Central memory CD4-positive, alpha-beta T cell (primary cell): ENCODE results near the gene CAPNS1.
"Not testable (repeated sequence)": the region's sequence is repeated elsewhere in the genome, so short reads cannot be mapped to it uniquely, and the experiment has no call there.

Source experiments
- DNase-seq: peaks from one replicate; pipeline ENCODE4 v3.0.0; 2022

CAPNS1 gene

DNA sequence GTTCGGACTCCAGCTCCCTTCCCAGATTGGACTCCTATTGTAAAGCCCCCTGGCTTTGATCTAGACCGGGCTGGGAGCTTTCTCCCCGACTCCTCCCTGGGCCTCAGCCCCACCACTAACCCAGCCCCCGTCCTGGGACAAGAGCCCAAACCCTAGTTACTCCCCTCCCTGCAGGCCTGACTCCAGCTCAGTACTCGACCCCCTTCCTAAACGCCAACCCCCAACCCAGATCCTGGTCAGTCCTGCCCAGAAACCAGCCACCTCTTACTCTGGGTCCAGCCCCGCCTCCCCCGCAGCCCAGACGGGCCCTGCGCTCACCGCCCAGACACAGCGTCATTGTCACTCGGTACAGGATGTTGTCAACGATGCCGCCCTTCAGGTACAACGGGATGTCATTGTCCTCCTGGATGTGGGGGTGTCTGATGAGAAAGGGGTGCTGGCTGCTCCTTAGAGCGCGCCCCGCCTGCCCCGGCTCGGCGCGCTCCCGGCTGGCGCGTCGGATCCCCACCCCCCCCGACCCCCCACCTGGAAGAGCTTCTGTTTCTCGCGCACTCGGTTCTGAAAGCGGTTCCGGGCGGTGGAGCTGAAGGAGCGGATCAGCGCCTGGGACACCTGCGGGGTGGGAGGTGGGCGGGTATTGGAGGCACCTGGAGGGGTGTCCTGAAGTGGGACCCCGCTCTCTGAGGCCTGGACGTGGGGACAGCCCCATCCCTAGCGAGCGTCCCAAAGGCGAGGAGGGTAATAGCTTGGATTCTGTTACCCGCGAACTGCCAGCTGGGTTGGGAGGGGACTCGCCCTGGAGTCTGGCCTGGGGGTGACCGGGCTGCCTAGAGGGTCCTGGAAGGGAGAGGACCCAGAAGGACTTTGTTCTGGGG is 11.5 kb downstream of the CAPNS1 start:
- no peak for DNase-seq

- no peak for DNase-seq
Measured at GRCh38 chr19:36152019-36152351, 12.1 kb downstream of the CAPNS1 start.

GRCh38 chr19:36152352-36153091 is 12.7 kb downstream of the CAPNS1 start, which contains the start of gene COX7A1:
TSS of gene COX7A1 (minus strand) at chr19:36152447. CDS start at chr19:36152407, 40 bp downstream.
- DNase-seq: no peak

- DNase-seq: no peak
Measured at GRCh38 chr19:36153126-36153525, 13.3 kb downstream of the CAPNS1 start.

- no peak for DNase-seq
Measured at GRCh38 chr19:36160821-36161596, 21.1 kb downstream of the CAPNS1 start.

DNA sequence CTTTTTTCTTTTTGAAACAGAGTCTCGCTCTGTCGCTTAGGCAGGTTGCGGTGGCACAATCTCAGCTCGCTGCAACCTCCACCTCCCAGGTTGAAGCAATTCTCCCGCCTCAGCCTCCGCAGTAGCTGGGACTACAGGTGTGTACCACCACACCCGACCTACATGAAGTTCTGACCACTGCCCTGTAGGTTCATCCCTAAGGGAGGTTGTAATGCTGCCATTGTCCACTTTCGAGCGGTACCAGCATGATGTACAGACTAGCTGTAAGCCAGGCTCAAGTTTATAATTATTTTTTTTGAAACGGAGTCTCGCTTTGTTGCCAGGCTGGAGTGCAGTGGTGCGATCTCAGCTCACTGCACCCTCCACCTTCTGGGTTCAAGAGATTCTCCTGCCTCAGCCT is 23.9 kb downstream of the CAPNS1 start:
- DNase-seq: no peak

DNA sequence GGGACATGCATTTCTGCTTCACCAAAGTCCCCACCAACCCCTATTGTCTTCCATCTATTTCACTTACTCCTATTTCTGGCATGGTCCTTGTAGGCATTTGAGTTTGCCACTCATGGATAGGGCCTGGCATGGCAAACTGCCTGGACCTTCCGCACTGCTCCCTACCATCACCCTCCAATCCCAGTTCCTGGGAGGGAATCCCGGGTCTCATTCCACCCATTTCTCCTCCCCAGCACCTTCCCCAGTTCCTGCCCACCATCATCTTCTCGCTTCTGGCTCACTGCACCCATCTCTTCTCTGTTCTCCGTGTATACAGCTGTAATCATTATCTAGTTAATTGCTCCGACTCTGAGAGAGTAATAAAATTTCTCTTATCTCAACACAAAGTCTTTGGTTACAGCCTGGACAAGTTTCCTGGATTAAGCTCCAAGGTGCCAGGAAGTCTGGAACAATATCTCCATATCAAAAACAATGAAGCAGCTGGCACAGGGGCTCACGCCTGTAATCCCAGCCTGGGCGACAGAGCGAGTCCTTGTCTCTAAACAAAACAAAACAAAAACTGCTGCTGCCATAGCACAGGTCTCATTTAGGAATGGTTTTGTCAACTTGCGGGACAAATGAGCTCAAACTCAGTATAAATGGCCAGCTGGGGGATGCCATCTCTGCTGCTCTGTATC is 29.4 kb downstream of the CAPNS1 start:
- no peak for DNase-seq

DNA sequence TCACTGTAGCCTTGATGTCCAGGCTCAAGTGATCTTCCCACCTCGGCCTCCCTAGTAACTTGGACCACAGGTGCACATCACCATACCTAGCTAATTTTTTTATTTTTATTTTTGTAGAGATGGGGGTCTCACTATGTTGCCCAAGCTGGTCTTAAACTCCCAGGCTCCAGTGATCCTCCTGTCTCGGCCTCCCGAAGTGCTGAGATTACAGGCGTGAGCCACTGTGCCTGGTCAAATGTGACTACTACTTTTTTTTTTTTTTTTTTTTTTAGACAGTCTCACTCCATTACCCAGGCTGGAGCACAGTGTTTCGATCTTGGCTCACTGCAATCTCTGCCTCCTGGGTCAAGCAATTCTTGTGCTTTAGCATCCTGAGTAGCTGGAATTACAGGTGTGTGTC is 33.0 kb downstream of the CAPNS1 start:
- DNase-seq: no peak

- not testable (repeated sequence) for DNase-seq
Measured at GRCh38 chr19:36173846-36174245, 34.0 kb downstream of the CAPNS1 start.

DNA sequence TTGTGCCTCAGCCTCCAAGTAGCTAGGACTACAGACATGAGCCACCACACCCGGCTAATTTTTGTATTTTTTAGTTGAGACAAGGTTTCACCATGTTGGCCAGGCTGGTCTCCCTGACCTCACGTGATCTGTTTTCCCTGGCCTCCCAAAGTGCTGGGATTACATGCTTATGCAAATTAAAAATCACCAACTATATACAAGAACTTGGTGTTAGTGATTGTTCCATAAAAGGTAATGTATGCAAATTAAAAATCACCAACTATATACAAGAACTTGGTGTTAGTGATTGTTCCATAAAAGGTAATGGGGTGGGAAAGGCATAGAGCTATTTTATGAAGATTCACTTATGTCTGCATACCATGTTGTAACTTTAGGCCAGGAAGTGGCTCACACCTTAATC is 39.2 kb downstream of the CAPNS1 start:
- DNase-seq: not testable (repeated sequence)

- DNase-seq: no peak
Measured at GRCh38 chr19:36182612-36183244, 42.9 kb downstream of the CAPNS1 start.

GRCh38 chr19:36183245-36183628 is 43.4 kb downstream of the CAPNS1 start:
- DNase-seq: no peak

DNA sequence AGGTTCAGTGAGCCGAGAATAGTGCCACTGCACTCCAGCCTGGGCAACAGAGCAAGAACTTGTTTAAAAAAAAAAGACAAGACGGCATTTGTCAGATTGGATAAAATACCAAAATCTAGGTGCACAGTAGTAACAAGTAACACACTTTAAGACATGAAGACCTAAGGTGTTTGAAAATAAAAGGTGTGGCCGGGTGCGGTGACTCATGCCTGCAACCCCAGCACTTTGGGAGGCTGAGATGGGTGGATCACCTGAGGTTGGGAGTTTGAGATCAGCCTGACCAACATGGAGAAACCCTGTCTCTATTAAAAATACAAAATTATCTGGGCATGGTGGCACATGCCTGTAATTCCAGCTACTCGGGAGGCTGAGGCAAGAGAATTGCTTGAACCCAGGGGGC is 46.9 kb downstream of the CAPNS1 start:
- DNase-seq: not testable (repeated sequence)

DNA sequence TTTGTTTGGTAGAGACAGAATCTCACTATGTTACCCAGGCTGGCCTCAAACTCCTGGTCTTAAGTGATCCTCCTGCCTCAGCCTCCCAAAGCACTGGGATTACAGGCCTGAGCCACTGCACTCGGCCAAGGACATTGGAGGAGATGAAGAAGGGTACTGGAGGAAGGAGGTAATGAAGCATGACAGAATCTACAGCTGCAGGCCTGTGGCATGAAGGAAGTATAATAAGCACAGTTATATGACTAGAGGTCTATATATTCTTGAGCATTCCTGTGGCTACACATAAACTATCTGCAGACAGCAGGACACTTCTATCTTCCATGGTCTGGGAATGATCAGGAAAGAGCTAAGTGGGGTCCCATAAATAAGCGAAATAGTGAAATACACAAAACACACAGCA is 56.4 kb downstream of the CAPNS1 start:
- no peak for DNase-seq

DNA sequence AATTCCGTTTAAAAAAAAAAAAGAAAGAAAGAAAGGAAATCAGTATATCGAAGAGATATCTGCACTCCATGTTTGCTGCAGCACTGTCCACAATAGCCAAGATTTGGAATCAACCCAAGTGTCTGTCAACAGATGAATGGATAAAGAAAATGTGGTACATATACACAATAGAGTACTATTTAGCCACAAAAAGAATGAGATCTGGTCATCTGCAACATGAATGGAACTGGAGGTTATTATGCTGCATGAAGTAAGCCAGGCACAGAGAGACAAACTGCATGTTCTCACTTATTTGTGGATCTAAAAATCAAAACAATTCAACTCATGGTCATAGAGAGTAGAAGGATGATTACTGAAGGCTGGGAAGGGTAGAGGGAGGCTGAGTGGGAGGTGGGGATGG is 58.3 kb downstream of the CAPNS1 start:
- DNase-seq: no peak
